T-helper 2 cell treated with Interferon-gamma antibody and Interleukin-4, amounts not matched to agents 5 μg/mL and 100 μg/mL, for 36 hours (primary cell): ENCODE results near the gene MRPL51.

Experiments used
- DNase-seq: peaks from one replicate; pipeline ENCODE4 v3.0.0; 2021; ENCODE audit warnings: low spot score
- H3K27ac Mint-ChIP-seq: one replicate; pipeline ENCODE4 v1.8.0; 2021; ENCODE audit warnings: mild to moderate bottlenecking, mixed read lengths
- H3K27me3 Mint-ChIP-seq: one replicate; pipeline ENCODE4 v1.8.0; 2021; ENCODE audit warnings: low read depth, mixed read lengths
- H3K36me3 Mint-ChIP-seq: one replicate; pipeline ENCODE4 v1.8.0; 2021; ENCODE audit warnings: low read depth, mixed read lengths
- H3K4me1 Mint-ChIP-seq: one replicate; pipeline ENCODE4 v1.8.0; 2021; ENCODE audit warnings: low read depth, mixed read lengths
- H3K4me3 Mint-ChIP-seq: one replicate; pipeline ENCODE4 v1.8.0; 2022; ENCODE audit warnings: mild to moderate bottlenecking, moderate library complexity, mixed read lengths
- H3K9me3 Mint-ChIP-seq: one replicate; pipeline ENCODE4 v1.8.0; 2021; ENCODE audit warnings: mixed read lengths

The MRPL51 gene

GRCh38 chr12:6465467-6466183, 27.4 kb downstream of the MRPL51 start:
- peaks cover 81% of the 10 kb centered on the region for H3K36me3 Mint-ChIP-seq
- no peaks in the 10 kb centered on the region for H3K9me3 Mint-ChIP-seq
- H3K27me3 Mint-ChIP-seq: no peaks in the 10 kb centered on the region
- H3K4me1 Mint-ChIP-seq: peaks cover 76% of the 10 kb centered on the region
- DNase-seq: no peak
- H3K27ac Mint-ChIP-seq: peak overlapping the region; percentile 68
- H3K4me3 Mint-ChIP-seq: peak overlapping the region; percentile 32

- peak overlapping the region; percentile 61 for H3K4me3 Mint-ChIP-seq
- no peaks in the 10 kb centered on the region for H3K27me3 Mint-ChIP-seq
- H3K9me3 Mint-ChIP-seq: no peaks in the 10 kb centered on the region
- DNase-seq: no peak
- H3K27ac Mint-ChIP-seq: peak overlapping the region; percentile 97
- H3K4me1 Mint-ChIP-seq: peaks cover 77% of the 10 kb centered on the region
- peaks cover 85% of the 10 kb centered on the region for H3K36me3 Mint-ChIP-seq
Measured at GRCh38 chr12:6464531-6464930, 28.5 kb downstream of the MRPL51 start.

- Mint-ChIP-seq H3K4me3 (peak overlapping the region; percentile 91), H3K9me3 (no peaks in the 10 kb centered on the region), H3K4me1 (peaks cover 76% of the 10 kb centered on the region), H3K27ac (peak overlapping the region; percentile 97), H3K27me3 (no peaks in the 10 kb centered on the region), H3K36me3 (peaks cover 85% of the 10 kb centered on the region)
- DNase-seq: no peak
Measured at GRCh38 chr12:6463858-6464257, 29.2 kb downstream of the MRPL51 start.

GRCh38 chr12:6463216-6463615, 29.8 kb downstream of the MRPL51 start:
- H3K9me3 Mint-ChIP-seq: no peaks in the 10 kb centered on the region
- H3K36me3 Mint-ChIP-seq: peaks cover 85% of the 10 kb centered on the region
- peak overlapping the region; percentile 97 for H3K27ac Mint-ChIP-seq
- H3K4me1 Mint-ChIP-seq: peaks cover 76% of the 10 kb centered on the region
- DNase-seq: no peak
- H3K4me3 Mint-ChIP-seq: peak overlapping the region; percentile 91
- H3K27me3 Mint-ChIP-seq: no peaks in the 10 kb centered on the region

GRCh38 chr12:6462234-6462995, 30.6 kb downstream of the MRPL51 start:
- Mint-ChIP-seq H3K9me3 (no peaks in the 10 kb centered on the region), H3K27ac (peak overlapping the region; percentile 97), H3K36me3 (peaks cover 84% of the 10 kb centered on the region), H3K4me3 (peak overlapping the region; percentile 91), H3K4me1 (peaks cover 70% of the 10 kb centered on the region), H3K27me3 (no peaks in the 10 kb centered on the region)
- DNase-seq: peak; percentile 63

- H3K27me3 Mint-ChIP-seq: no peaks in the 10 kb centered on the region
- DNase-seq: peak; percentile 89
- H3K27ac Mint-ChIP-seq: peak overlapping the region; percentile 97
- peaks cover 69% of the 10 kb centered on the region for H3K4me1 Mint-ChIP-seq
- no peaks in the 10 kb centered on the region for H3K9me3 Mint-ChIP-seq
- H3K36me3 Mint-ChIP-seq: peaks cover 83% of the 10 kb centered on the region
- peak overlapping the region; percentile 91 for H3K4me3 Mint-ChIP-seq
Measured at GRCh38 chr12:6461401-6462233, 31.4 kb downstream of the MRPL51 start.

- H3K4me1 Mint-ChIP-seq: peaks cover 68% of the 10 kb centered on the region
- DNase-seq: no peak
- peak overlapping the region; percentile 91 for H3K4me3 Mint-ChIP-seq
- H3K27ac Mint-ChIP-seq: peak overlapping the region; percentile 97
- no peaks in the 10 kb centered on the region for H3K27me3 Mint-ChIP-seq
- H3K36me3 Mint-ChIP-seq: peaks cover 80% of the 10 kb centered on the region
- no peaks in the 10 kb centered on the region for H3K9me3 Mint-ChIP-seq
Measured at GRCh38 chr12:6460751-6461371, 32.2 kb downstream of the MRPL51 start.

GRCh38 chr12:6459004-6459337, 34.1 kb downstream of the MRPL51 start:
- H3K9me3 Mint-ChIP-seq: no peaks in the 10 kb centered on the region
- H3K27me3 Mint-ChIP-seq: no peaks in the 10 kb centered on the region
- peaks cover 77% of the 10 kb centered on the region for H3K36me3 Mint-ChIP-seq
- peak overlapping the region; percentile 22 for H3K4me3 Mint-ChIP-seq
- no peak for DNase-seq
- peak overlapping the region; percentile 57 for H3K27ac Mint-ChIP-seq
- H3K4me1 Mint-ChIP-seq: peaks cover 62% of the 10 kb centered on the region

- no peaks in the 10 kb centered on the region for H3K27me3 Mint-ChIP-seq
- no peaks in the 10 kb centered on the region for H3K9me3 Mint-ChIP-seq
- H3K4me1 Mint-ChIP-seq: peaks cover 59% of the 10 kb centered on the region
- peaks cover 77% of the 10 kb centered on the region for H3K36me3 Mint-ChIP-seq
- DNase-seq: no peak
- peak overlapping the region; percentile 57 for H3K27ac Mint-ChIP-seq
- H3K4me3 Mint-ChIP-seq: peak overlapping the region; percentile 21
Measured at GRCh38 chr12:6458281-6459003, 34.6 kb downstream of the MRPL51 start.

- Mint-ChIP-seq H3K4me1 (peaks cover 59% of the 10 kb centered on the region), H3K4me3 (no peak overlapping the region), H3K27me3 (no peaks in the 10 kb centered on the region), H3K27ac (peak overlapping the region; percentile 41), H3K36me3 (peaks cover 76% of the 10 kb centered on the region), H3K9me3 (no peaks in the 10 kb centered on the region)
- no peak for DNase-seq
Measured at GRCh38 chr12:6457220-6457945, 35.7 kb downstream of the MRPL51 start.

- peaks cover 51% of the 10 kb centered on the region for H3K4me1 Mint-ChIP-seq
- peak overlapping the region; percentile 99 for H3K27ac Mint-ChIP-seq
- no peaks in the 10 kb centered on the region for H3K9me3 Mint-ChIP-seq
- no peak for DNase-seq
- no peaks in the 10 kb centered on the region for H3K27me3 Mint-ChIP-seq
- H3K4me3 Mint-ChIP-seq: peak overlapping the region; percentile 100
- H3K36me3 Mint-ChIP-seq: peaks cover 66% of the 10 kb centered on the region
Measured at GRCh38 chr12:6452944-6453630, 40.0 kb downstream of the MRPL51 start.

GRCh38 chr12:6452245-6452943, 40.7 kb downstream of the MRPL51 start:
- no peak for DNase-seq
- Mint-ChIP-seq H3K36me3 (peaks cover 70% of the 10 kb centered on the region), H3K27me3 (no peaks in the 10 kb centered on the region), H3K4me1 (peaks cover 57% of the 10 kb centered on the region), H3K4me3 (peak overlapping the region; percentile 100), H3K27ac (peak overlapping the region; percentile 99), H3K9me3 (no peaks in the 10 kb centered on the region)
